Activated naive CD8-positive, alpha-beta T cell (primary cell): ENCODE results near the gene TNFRSF12A.

Experiments
- H3K27ac Mint-ChIP-seq: one replicate; pipeline ENCODE4 v1.8.0; 2021; ENCODE audit warnings: mixed read lengths
- H3K27me3 Mint-ChIP-seq: one replicate; pipeline ENCODE4 v1.8.0; 2021; ENCODE audit warnings: mixed read lengths
- H3K36me3 Mint-ChIP-seq: one replicate; pipeline ENCODE4 v1.8.0; 2021; ENCODE audit warnings: mixed read lengths
- H3K4me1 Mint-ChIP-seq: one replicate; pipeline ENCODE4 v1.8.0; 2021; ENCODE audit warnings: low read depth, mixed read lengths
- H3K4me3 Mint-ChIP-seq: one replicate; pipeline ENCODE4 v1.8.0; 2021; ENCODE audit warnings: mild to moderate bottlenecking, mixed read lengths
- H3K9me3 Mint-ChIP-seq: one replicate; pipeline ENCODE4 v1.8.0; 2021; ENCODE audit warnings: low read depth, mixed read lengths

The TNFRSF12A gene

DNA sequence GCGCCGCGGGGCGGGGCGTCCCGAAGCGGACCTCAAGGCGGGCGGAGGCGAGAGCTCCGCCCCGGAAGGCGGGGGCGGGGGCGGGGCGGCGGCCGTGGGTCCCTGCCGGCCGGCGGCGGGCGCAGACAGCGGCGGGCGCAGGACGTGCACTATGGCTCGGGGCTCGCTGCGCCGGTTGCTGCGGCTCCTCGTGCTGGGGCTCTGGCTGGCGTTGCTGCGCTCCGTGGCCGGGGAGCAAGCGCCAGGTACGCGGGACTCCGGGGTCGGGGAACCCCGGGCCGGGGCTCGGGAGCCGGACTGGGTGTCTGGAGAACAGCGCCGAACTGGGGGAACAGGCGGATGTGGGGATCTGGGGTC, at the start of gene TNFRSF12A:
TNFRSF12A (plus strand) TSS at position 122 of the 357 bp plus-strand sequence; CDS start at position 152, 30 bp downstream.
- H3K27me3 Mint-ChIP-seq: no peaks in the 10 kb centered on the region
- no peaks in the 10 kb centered on the region for H3K9me3 Mint-ChIP-seq
- H3K27ac Mint-ChIP-seq: peak within 1 kb of the TSS; percentile 96
- H3K4me1 Mint-ChIP-seq: peaks cover 45% of the 10 kb centered on the region
- H3K4me3 Mint-ChIP-seq: peak within 1 kb of the TSS; percentile 89
- H3K36me3 Mint-ChIP-seq: no peaks in the 10 kb centered on the region

DNA sequence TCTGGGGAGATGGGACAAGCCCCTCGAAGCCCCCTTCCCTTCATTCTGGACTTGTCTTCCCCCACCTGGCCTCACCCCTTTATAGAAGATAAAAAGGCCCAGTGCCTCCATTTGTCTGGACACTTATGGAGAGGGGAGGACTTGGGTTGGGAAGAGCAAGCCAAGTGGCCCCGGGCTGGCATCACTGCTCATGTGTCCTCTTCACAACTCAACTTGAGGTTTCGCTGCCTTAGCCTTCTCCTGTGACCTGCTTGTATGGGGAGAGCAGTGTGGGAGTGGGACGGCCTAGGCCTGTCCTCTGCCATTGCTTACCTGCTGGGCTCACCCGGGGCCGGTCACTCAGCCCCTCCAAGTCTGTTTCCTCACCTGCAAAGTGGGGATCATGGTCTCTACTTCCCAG, 49.6 kb upstream of the TNFRSF12A start:
- peaks cover 9% of the 10 kb centered on the region for H3K27me3 Mint-ChIP-seq
- H3K4me3 Mint-ChIP-seq: peak overlapping the region; percentile 65
- no peaks in the 10 kb centered on the region for H3K9me3 Mint-ChIP-seq
- no peaks in the 10 kb centered on the region for H3K36me3 Mint-ChIP-seq
- H3K27ac Mint-ChIP-seq: no peak overlapping the region
- H3K4me1 Mint-ChIP-seq: peaks cover 19% of the 10 kb centered on the region

GRCh38 chr16:2971134-2971984, 48.8 kb upstream of the TNFRSF12A start:
- H3K9me3 Mint-ChIP-seq: no peaks in the 10 kb centered on the region
- H3K4me3 Mint-ChIP-seq: peak overlapping the region; percentile 65
- no peak overlapping the region for H3K27ac Mint-ChIP-seq
- peaks cover 17% of the 10 kb centered on the region for H3K4me1 Mint-ChIP-seq
- peaks cover 9% of the 10 kb centered on the region for H3K27me3 Mint-ChIP-seq
- H3K36me3 Mint-ChIP-seq: no peaks in the 10 kb centered on the region

DNA sequence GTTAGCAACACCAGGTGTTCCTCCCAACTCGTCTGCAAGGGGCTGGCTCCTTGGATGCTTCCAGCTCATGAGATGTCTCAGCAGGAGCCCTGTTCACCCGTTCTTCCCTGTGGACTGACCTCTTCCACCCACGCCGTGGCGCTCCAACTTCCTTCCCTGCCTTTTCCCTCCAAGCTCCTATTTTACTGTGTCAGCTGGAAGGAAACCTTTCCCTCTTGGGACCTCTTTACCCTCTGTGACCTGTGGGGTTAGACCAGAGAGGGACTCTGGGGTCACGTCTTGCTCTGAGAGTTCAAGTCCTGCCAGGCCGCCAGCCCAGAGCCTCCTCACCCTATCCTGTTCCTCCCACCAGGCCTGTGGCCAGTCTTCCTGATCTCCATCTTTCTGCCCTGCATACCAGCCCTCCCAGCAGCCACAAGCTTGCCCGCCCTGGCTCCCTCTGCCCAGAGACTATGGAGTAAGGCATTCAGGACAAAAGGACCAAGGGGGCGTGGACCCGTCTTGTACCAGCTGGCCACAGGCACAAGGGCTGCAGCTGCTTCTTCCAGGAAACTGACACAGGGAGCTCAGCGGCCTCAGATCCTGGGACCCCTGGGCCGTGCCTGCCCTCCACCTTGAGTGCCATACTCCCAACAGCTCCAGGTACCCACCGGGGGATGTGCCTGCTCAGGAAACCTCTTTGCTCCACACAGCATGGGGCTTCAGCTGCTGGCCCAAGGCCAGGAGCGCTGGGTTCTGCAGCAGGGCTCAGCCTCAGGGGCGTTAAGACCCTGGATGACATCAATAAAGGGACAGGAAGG, 48.0 kb upstream of the TNFRSF12A start:
- peaks cover 9% of the 10 kb centered on the region for H3K27me3 Mint-ChIP-seq
- no peak overlapping the region for H3K27ac Mint-ChIP-seq
- no peaks in the 10 kb centered on the region for H3K36me3 Mint-ChIP-seq
- H3K4me1 Mint-ChIP-seq: peaks cover 17% of the 10 kb centered on the region
- H3K4me3 Mint-ChIP-seq: peak overlapping the region; percentile 35
- H3K9me3 Mint-ChIP-seq: no peaks in the 10 kb centered on the region

- Mint-ChIP-seq H3K4me3 (no peak overlapping the region), H3K4me1 (peaks cover 15% of the 10 kb centered on the region), H3K27ac (no peak overlapping the region), H3K9me3 (no peaks in the 10 kb centered on the region), H3K27me3 (peaks cover 8% of the 10 kb centered on the region), H3K36me3 (no peaks in the 10 kb centered on the region)
These were observed 47.1 kb upstream of the TNFRSF12A start for GRCh38 chr16:2973093-2973492.

- no peaks in the 10 kb centered on the region for H3K36me3 Mint-ChIP-seq
These were observed 46.4 kb upstream of the TNFRSF12A start for GRCh38 chr16:2973605-2974318.

DNA sequence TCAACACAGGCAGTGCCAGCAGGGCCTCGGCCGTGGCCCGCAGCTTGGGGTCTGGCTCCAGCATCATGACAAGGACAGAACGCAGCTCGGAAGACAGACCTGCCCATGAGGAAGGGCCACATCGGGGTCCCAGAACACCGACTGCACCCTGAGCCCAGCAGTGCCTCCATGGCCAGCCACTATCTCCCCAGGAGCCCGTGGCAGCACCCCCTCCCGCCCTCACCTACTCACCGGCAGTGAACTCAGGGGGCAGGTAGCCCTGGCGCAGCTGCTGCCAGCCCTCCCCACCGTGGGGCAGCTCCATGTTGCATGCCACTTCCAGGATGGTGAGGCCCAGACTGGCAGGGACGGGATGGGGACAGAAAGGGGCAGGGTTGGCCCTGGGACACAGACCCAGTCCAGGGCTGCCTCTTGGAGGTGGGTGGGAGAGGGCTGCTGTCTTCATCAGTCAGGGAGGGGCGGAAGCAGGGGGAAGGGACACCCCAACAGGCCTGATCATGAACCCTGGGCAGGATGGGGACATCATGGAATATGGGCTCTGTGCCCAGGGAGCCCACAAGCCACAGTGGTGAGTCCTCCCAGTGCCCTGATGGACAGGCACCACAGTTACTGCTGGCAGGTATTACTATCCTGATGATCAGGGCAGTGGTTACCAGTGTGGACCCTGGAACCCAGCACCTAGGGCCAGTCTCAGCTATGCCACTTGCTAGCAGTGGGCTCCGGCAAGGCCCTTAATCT, 45.7 kb upstream of the TNFRSF12A start:
- H3K27me3 Mint-ChIP-seq: peaks cover 4% of the 10 kb centered on the region
- no peak overlapping the region for H3K4me3 Mint-ChIP-seq
- no peak overlapping the region for H3K27ac Mint-ChIP-seq
- peaks cover 8% of the 10 kb centered on the region for H3K4me1 Mint-ChIP-seq
- H3K36me3 Mint-ChIP-seq: no peaks in the 10 kb centered on the region
- H3K9me3 Mint-ChIP-seq: no peaks in the 10 kb centered on the region

More at GRCh38 chr16:2973605-2974318, 46.4 kb upstream of the TNFRSF12A start:
- Mint-ChIP-seq H3K27me3 (peaks cover 4% of the 10 kb centered on the region), H3K9me3 (no peaks in the 10 kb centered on the region), H3K4me1 (peaks cover 8% of the 10 kb centered on the region), H3K4me3 (no peak overlapping the region), H3K27ac (no peak overlapping the region)

DNA sequence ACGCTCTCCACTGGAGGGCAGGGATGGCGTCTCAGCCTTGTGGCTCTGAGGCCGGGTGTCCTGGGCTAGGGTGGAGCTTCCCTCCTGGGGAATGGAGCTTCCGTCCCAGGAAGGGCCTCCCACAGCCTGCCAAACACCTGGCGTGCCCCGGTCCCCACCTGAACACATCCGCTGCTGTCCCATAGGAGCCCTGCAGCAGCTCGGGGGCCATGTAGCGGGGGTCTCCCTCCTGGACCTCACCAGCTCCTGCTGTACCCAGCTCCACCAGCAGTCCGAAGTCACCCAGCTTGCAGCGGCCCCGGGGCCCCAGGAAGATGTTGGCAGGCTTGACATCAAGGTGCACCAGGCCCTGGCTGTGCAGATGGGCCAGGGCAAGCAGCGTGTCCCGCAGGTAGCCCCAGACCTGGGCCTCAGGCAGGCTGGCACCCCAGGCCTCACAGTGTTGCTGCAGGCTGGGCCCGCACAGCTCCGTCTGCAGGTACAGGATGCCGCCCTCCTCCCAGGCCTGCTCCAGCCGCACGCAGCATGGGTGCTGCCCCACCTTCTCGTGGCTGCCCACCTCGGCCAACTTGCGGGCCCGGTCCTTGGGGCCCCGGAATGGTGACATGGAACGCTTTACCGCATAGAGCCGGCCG, 44.9 kb upstream of the TNFRSF12A start:
- no peaks in the 10 kb centered on the region for H3K9me3 Mint-ChIP-seq
- no peak overlapping the region for H3K27ac Mint-ChIP-seq
- H3K27me3 Mint-ChIP-seq: peaks cover 4% of the 10 kb centered on the region
- H3K4me1 Mint-ChIP-seq: peaks cover 8% of the 10 kb centered on the region
- no peaks in the 10 kb centered on the region for H3K36me3 Mint-ChIP-seq
- H3K4me3 Mint-ChIP-seq: no peak overlapping the region

DNA sequence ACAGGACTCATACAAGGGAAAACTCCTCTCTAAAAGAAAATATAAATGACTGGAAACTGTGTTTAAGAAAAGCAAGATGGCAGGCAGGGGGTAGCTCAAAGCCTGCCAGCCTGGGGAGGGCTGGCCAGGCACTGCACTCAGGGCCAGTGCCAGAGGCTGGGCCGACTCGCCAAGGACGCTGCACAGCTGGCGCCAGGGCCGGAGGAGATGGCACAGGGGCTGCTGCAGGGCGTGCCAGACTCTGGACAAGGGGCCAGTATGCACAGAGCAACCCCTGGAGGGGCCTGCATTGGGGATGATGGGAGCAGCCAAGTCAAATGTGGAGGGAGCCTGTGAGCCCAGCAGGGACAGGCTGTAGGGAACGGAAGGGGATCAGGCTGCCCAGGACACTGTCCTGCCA, 44.0 kb upstream of the TNFRSF12A start:
- no peaks in the 10 kb centered on the region for H3K36me3 Mint-ChIP-seq

GRCh38 chr16:2976673-2977072, 43.5 kb upstream of the TNFRSF12A start:
- no peak overlapping the region for H3K27ac Mint-ChIP-seq
- H3K9me3 Mint-ChIP-seq: no peaks in the 10 kb centered on the region
- peaks cover 6% of the 10 kb centered on the region for H3K4me1 Mint-ChIP-seq
- H3K4me3 Mint-ChIP-seq: no peak overlapping the region
- H3K36me3 Mint-ChIP-seq: no peaks in the 10 kb centered on the region
- peaks cover 3% of the 10 kb centered on the region for H3K27me3 Mint-ChIP-seq

More for the DNA sequence above, 44.0 kb upstream of the TNFRSF12A start:
- Mint-ChIP-seq H3K9me3 (no peaks in the 10 kb centered on the region), H3K27me3 (peaks cover 3% of the 10 kb centered on the region), H3K27ac (no peak overlapping the region), H3K4me3 (no peak overlapping the region), H3K4me1 (peaks cover 4% of the 10 kb centered on the region)

DNA sequence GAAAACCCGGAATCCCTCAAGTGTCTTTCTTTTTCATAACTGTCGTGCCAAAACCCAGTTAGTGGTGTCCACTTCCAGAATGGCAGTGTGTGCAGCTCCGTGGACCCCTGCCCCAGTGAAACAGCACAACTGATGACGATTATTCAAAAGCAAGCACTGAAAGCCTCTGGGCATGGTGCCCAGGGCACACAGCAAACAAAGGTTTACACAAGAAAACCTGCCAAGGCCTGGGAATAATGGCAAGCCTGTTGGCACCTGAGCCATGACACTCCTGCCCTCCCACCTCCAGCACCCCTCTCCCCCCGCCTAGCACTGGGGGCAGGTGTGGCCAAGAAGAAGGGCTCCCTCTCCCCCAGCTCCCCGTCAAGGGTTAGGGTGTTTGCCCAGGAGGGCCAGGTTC, 42.7 kb upstream of the TNFRSF12A start:
- H3K27ac Mint-ChIP-seq: no peak overlapping the region
- peaks cover 4% of the 10 kb centered on the region for H3K4me1 Mint-ChIP-seq
- H3K36me3 Mint-ChIP-seq: no peaks in the 10 kb centered on the region
- H3K27me3 Mint-ChIP-seq: no peaks in the 10 kb centered on the region
- H3K9me3 Mint-ChIP-seq: no peaks in the 10 kb centered on the region
- H3K4me3 Mint-ChIP-seq: no peak overlapping the region

- Mint-ChIP-seq H3K27ac (peak overlapping the region; percentile 28), H3K4me3 (peak overlapping the region; percentile 83), H3K27me3 (no peaks in the 10 kb centered on the region), H3K36me3 (no peaks in the 10 kb centered on the region), H3K9me3 (no peaks in the 10 kb centered on the region), H3K4me1 (peaks cover 5% of the 10 kb centered on the region)
These were observed 40.4 kb upstream of the TNFRSF12A start for GRCh38 chr16:2979669-2980226.

- no peaks in the 10 kb centered on the region for H3K27me3 Mint-ChIP-seq
- peak within 1 kb of the TSS; percentile 83 for H3K4me3 Mint-ChIP-seq
- H3K9me3 Mint-ChIP-seq: no peaks in the 10 kb centered on the region
- H3K4me1 Mint-ChIP-seq: peaks cover 5% of the 10 kb centered on the region
- no peaks in the 10 kb centered on the region for H3K36me3 Mint-ChIP-seq
- H3K27ac Mint-ChIP-seq: peak within 1 kb of the TSS; percentile 81
These were observed 39.7 kb upstream of the TNFRSF12A start, which contains the start of gene PKMYT1 for GRCh38 chr16:2980227-2981176. Gene PKMYT1, minus strand, starts transcription at chr16:2980446. Its CDS starts 789 bp downstream, at chr16:2979657.
